Neural progenitor cell (in vitro differentiated cells): ENCODE results near the gene GAB2.

Experiments used
- EZH2 ChIP-seq: fragments of 200-600 bp; sonication (generic); IDR thresholded peaks from 2 replicates; pipeline ENCODE4 v1.6.1; 2017; ENCODE audit warnings: antibody characterized with exemption, mild to moderate bottlenecking, moderate library complexity
- EZH2phosphoT487 ChIP-seq: fragments of 200-600 bp; sonication (generic); IDR thresholded peaks from 2 replicates; pipeline ENCODE4 v1.6.1; 2017; ENCODE audit warnings: antibody characterized with exemption
- TF ChIP-seq, protein P1 (sequence below): fragments of 200-600 bp; sonication (generic); IDR thresholded peaks from 2 replicates; pipeline ENCODE4 v1.5.1; 2017; ENCODE audit warnings: antibody characterized with exemption, mild to moderate bottlenecking

DNA sequence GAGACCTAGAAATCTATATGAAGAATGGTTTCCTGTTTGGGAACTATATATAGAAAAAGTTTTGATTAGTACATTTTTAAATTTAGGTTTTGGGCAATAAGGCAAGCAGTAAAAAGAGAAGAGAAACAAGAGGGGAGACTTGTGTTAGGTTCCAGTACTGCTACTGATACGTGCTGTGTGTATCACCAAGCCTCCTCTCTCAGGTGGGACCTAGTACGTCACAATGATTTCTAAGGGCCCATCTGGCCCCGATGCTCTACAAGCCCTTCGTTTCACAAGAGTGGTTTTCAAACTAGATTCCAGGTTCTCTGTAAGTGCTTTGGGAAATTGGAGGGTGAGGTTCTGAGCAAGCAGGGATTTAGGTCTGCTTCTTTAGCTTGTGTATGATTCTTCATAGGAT lies 189.7 kb downstream of the GAB2 start:
- TF ChIP-seq EZH2 (no peak), EZH2phosphoT487 (no peak)
- TF ChIP-seq, protein P1, sequence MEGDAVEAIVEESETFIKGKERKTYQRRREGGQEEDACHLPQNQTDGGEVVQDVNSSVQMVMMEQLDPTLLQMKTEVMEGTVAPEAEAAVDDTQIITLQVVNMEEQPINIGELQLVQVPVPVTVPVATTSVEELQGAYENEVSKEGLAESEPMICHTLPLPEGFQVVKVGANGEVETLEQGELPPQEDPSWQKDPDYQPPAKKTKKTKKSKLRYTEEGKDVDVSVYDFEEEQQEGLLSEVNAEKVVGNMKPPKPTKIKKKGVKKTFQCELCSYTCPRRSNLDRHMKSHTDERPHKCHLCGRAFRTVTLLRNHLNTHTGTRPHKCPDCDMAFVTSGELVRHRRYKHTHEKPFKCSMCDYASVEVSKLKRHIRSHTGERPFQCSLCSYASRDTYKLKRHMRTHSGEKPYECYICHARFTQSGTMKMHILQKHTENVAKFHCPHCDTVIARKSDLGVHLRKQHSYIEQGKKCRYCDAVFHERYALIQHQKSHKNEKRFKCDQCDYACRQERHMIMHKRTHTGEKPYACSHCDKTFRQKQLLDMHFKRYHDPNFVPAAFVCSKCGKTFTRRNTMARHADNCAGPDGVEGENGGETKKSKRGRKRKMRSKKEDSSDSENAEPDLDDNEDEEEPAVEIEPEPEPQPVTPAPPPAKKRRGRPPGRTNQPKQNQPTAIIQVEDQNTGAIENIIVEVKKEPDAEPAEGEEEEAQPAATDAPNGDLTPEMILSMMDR, result no peak
